ENCODE results near the gene ANK3.

The ANK3 gene

DNA sequence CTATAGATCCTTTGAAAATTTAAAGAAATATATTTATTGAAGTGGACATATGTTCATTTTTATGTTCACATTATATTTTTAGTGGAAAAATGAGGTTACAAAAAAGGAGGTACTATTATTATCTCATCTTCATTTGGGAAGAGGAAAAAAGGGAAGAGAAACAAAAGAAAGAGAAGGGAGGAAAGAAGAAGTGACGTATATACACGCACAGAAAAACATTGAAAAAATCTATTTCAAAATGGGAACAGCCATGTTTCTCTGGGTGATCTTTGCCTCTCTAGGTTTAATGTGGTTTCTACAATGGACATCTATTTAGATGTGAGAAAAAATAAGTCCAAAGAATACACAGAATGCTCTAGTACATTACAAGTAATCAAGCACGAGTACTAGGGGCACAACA lies 14.8 kb downstream of the ANK3 start:
- Histone ChIP-seq H3K4me1 (ENCODE audit: insufficient read depth, low read length) (no peaks in the 10 kb centered on the region), H3K4me3 (ENCODE audit: low read length) (no peak overlapping the region), H3K27ac (ENCODE audit: low read length) (no peak overlapping the region), H3K36me3 (ENCODE audit: insufficient read depth, low read depth, low read length) (no peaks in the 10 kb centered on the region), H3K27me3 (ENCODE audit: insufficient read depth, low read length) (no peaks in the 10 kb centered on the region), H3K9ac (ENCODE audit: low read depth, low read length) (no peak overlapping the region), H3K9me3 (ENCODE audit: insufficient read depth, low read depth, low read length) (no peaks in the 10 kb centered on the region)

DNA sequence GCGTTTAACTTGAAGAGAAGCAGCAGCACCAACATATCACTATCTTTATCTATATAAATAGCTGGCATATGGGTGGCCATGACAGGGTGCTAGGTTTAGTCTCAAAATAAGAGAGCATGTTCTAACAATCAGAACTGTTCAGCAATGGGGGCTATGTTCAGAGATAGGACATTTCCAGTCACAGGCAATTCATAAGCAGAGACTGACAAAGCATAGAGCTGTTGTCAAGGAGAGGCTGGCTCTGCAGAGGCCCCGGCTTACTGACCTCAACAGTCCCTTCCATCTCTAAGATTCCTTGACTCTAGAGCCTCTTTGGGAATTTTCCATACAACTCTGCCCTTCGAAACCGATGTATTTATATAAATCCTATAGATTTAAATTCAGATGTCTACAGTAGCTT lies 17.2 kb downstream of the ANK3 start:
- H3K4me1 ChIP-seq (ENCODE audit: insufficient read depth, low read length), result peaks cover 5% of the 10 kb centered on the region; the same call in 1 of the 2 replicates
- H3K27me3 ChIP-seq (ENCODE audit: insufficient read depth, low read length), result no peaks in the 10 kb centered on the region
- H3K9ac ChIP-seq (ENCODE audit: low read depth, low read length), result no peak overlapping the region
- no peak overlapping the region for H3K27ac ChIP-seq (ENCODE audit: low read length)
- no peaks in the 10 kb centered on the region for H3K36me3 ChIP-seq (ENCODE audit: insufficient read depth, low read depth, low read length)
- H3K4me3 ChIP-seq (ENCODE audit: low read length), result no peak overlapping the region
- no peaks in the 10 kb centered on the region for H3K9me3 ChIP-seq (ENCODE audit: insufficient read depth, low read depth, low read length)

DNA sequence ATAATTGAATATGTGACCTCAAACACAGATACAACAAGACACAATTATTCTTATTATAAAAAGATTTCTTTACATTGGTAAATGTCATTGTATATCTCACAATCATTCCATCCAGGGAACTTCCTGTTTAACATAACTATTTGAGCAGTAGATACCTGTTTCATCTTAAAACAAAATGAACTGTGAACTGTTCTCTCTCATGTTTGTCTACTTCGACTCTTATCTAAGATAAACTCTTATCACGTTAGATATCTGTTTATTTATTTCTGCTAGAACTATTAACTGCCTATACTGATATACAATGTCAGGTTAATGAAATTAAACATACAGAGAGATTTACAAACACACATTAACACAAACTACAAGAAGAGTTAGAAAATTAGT lies 20.1 kb downstream of the ANK3 start:
- Histone ChIP-seq H3K4me1 (ENCODE audit: insufficient read depth, low read length) (peaks cover 7% of the 10 kb centered on the region; the same call in 1 of the 2 replicates), H3K36me3 (ENCODE audit: insufficient read depth, low read depth, low read length) (no peaks in the 10 kb centered on the region), H3K4me3 (ENCODE audit: low read length) (no peak overlapping the region), H3K27ac (ENCODE audit: low read length) (no peak overlapping the region), H3K27me3 (ENCODE audit: insufficient read depth, low read length) (no peaks in the 10 kb centered on the region), H3K9me3 (ENCODE audit: insufficient read depth, low read depth, low read length) (no peaks in the 10 kb centered on the region), H3K9ac (ENCODE audit: low read depth, low read length) (no peak overlapping the region)

DNA sequence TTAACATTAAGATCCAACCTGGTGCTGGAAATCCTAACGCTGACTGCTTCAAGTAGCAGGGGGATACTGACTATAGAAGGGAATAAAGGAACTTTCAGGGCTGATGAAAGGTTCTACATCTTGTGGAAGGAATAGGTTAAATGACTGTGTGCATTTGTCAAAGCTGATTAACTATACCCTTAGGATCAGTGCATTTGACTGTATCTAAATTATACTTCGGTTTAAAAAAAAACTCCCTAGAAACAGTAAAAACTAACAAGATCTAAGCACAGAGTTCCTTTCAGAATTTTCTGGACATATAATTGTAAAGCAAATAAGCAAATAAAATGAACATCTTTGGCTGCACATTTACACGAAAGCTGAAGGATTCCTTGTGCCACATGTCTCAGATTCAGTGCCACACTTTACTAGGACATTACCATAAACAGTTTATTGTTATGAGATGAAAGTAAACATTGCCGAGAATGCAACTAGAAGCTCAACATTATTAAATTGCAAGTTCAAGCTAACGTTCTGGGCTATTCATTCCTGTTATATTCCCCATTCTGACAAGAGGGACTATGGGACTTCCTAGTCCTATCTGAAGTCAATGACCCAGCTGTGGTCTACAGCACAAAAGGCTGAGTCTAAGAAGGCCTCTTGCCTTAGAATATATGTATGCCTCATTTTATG lies 20.7 kb downstream of the ANK3 start:
- Histone ChIP-seq H3K27ac (ENCODE audit: low read length) (no peak overlapping the region), H3K9me3 (ENCODE audit: insufficient read depth, low read depth, low read length) (no peaks in the 10 kb centered on the region), H3K9ac (ENCODE audit: low read depth, low read length) (no peak overlapping the region), H3K4me1 (ENCODE audit: insufficient read depth, low read length) (peaks cover 7% of the 10 kb centered on the region; the same call in 1 of the 2 replicates), H3K36me3 (ENCODE audit: insufficient read depth, low read depth, low read length) (no peaks in the 10 kb centered on the region), H3K27me3 (ENCODE audit: insufficient read depth, low read length) (no peaks in the 10 kb centered on the region), H3K4me3 (ENCODE audit: low read length) (no peak overlapping the region)

DNA sequence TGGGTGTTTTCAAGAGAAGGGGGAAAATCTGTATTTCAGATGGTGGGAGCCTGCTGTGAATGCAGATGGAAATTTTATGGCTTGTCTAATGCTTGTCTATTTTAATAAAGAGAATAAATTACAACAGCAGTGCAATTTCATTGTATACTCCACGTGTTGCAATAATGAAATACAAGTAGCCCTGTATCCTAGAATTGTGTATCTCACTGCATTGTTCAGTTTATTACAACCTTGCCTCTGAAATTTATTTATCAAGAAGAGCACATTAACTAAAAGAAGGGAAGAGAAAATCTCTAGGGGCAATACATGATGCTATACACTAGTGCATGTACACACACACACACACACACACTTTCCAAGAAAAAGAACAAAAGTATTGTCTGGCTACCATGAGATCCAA lies 21.8 kb downstream of the ANK3 start:
- no peaks in the 10 kb centered on the region for H3K9me3 ChIP-seq (ENCODE audit: insufficient read depth, low read depth, low read length)
- H3K27ac ChIP-seq (ENCODE audit: low read length), result no peak overlapping the region
- no peaks in the 10 kb centered on the region for H3K36me3 ChIP-seq (ENCODE audit: insufficient read depth, low read depth, low read length)
- no peaks in the 10 kb centered on the region for H3K27me3 ChIP-seq (ENCODE audit: insufficient read depth, low read length)
- no peak overlapping the region for H3K4me3 ChIP-seq (ENCODE audit: low read length)
- H3K9ac ChIP-seq (ENCODE audit: low read depth, low read length), result no peak overlapping the region
- peaks cover 7% of the 10 kb centered on the region; the same call in 1 of the 2 replicates for H3K4me1 ChIP-seq (ENCODE audit: insufficient read depth, low read length)

DNA sequence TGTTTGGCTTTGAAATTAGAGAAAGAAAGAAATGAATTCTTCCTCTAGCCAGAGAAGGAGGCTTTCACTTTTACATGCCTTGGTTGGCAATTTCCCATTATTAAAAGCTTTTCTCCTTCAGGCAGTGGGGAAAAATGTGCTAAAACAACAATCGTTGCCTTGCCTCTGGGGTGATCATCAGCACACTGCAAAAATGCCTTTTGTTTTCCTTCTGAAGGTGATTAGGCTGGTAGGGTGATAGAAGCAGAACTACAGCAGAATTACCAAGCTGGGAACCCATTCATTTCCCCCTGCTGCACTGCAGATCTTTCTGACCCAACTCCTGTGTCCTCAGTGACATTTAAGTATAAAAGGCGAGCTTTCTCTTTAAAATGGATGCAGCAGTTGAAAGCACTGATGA lies 22.2 kb downstream of the ANK3 start:
- Histone ChIP-seq H3K36me3 (ENCODE audit: insufficient read depth, low read depth, low read length) (no peaks in the 10 kb centered on the region), H3K9me3 (ENCODE audit: insufficient read depth, low read depth, low read length) (no peaks in the 10 kb centered on the region), H3K4me1 (ENCODE audit: insufficient read depth, low read length) (peaks cover 7% of the 10 kb centered on the region; the same call in 1 of the 2 replicates), H3K27me3 (ENCODE audit: insufficient read depth, low read length) (no peaks in the 10 kb centered on the region), H3K9ac (ENCODE audit: low read depth, low read length) (no peak overlapping the region), H3K4me3 (ENCODE audit: low read length) (no peak overlapping the region), H3K27ac (ENCODE audit: low read length) (no peak overlapping the region)

DNA sequence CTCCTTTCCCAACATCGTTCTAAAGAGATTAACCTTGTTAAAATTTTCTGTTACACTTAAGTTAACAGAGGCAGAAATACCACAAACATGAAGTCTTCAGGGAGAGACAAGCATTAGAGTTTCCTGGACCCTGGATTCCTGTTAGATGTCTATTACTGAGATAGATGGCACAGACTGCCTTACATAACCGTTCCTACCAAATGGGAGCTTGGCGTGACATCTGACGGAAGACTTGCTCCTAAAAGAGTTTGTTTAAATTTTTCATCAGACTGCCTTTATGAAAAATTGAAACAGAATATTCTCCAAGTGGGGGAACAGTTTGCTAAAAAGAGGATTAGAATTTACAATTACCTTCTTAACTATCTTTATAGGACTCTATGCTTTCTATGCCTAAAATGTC lies 22.7 kb downstream of the ANK3 start:
- Histone ChIP-seq H3K27me3 (ENCODE audit: insufficient read depth, low read length) (no peaks in the 10 kb centered on the region), H3K4me3 (ENCODE audit: low read length) (no peak overlapping the region), H3K4me1 (ENCODE audit: insufficient read depth, low read length) (peaks cover 7% of the 10 kb centered on the region; the same call in 1 of the 2 replicates)

DNA sequence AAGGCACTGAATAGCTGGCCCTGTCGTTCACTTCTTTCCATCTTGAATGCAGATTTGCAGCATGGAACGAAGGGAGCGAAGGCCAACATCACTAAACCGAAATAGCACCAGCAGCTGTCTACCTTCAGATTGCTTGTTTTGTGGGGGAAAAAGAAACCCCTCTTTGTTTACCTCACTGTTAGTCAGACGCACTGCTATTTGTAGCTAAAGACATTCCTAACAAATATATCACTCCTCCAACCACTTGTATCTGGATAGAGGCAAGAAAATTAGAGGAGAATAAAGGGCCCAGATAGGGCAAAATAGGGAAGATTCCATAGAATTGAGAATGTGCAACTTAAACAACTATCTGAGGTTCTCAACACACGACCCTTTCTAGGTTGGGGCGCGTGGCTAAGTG lies 26.5 kb downstream of the ANK3 start:
- H3K27ac ChIP-seq (ENCODE audit: low read length), result no peak overlapping the region

More for the DNA sequence above, 22.7 kb downstream of the ANK3 start:
- Histone ChIP-seq H3K9me3 (ENCODE audit: insufficient read depth, low read depth, low read length) (no peaks in the 10 kb centered on the region), H3K36me3 (ENCODE audit: insufficient read depth, low read depth, low read length) (no peaks in the 10 kb centered on the region), H3K9ac (ENCODE audit: low read depth, low read length) (no peak overlapping the region), H3K27ac (ENCODE audit: low read length) (no peak overlapping the region)

DNA sequence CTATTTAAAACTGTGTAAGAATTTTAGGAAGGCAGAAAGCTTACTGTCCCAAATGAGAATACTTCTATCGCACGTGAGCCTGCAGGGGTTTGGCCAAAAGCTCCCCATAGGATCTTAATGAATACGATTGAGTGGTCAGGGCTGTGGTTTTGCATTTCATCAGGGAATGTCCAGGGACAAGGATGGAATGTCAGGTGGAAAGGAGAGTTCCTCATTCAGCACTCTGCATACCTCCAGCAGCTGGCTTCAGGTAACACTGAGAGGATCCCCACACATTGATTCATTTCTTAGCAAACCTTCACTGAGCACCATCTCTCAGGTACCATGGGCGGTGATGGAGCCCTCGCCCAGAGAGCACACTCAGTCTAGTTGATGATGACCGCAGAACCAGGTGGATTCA lies 27.2 kb downstream of the ANK3 start:
- Histone ChIP-seq H3K9ac (ENCODE audit: low read depth, low read length) (no peak overlapping the region), H3K4me1 (ENCODE audit: insufficient read depth, low read length) (peaks cover 2% of the 10 kb centered on the region; the same call in 1 of the 2 replicates), H3K9me3 (ENCODE audit: insufficient read depth, low read depth, low read length) (no peaks in the 10 kb centered on the region), H3K27me3 (ENCODE audit: insufficient read depth, low read length) (no peaks in the 10 kb centered on the region), H3K36me3 (ENCODE audit: insufficient read depth, low read depth, low read length) (no peaks in the 10 kb centered on the region), H3K27ac (ENCODE audit: low read length) (no peak overlapping the region), H3K4me3 (ENCODE audit: low read length) (no peak overlapping the region)

More for the DNA sequence above, 26.5 kb downstream of the ANK3 start:
- no peaks in the 10 kb centered on the region for H3K27me3 ChIP-seq (ENCODE audit: insufficient read depth, low read length)
- no peaks in the 10 kb centered on the region for H3K9me3 ChIP-seq (ENCODE audit: insufficient read depth, low read depth, low read length)
- no peaks in the 10 kb centered on the region for H3K36me3 ChIP-seq (ENCODE audit: insufficient read depth, low read depth, low read length)
- peaks cover 7% of the 10 kb centered on the region; the same call in 1 of the 2 replicates for H3K4me1 ChIP-seq (ENCODE audit: insufficient read depth, low read length)
- H3K9ac ChIP-seq (ENCODE audit: low read depth, low read length), result no peak overlapping the region
- no peak overlapping the region for H3K4me3 ChIP-seq (ENCODE audit: low read length)

DNA sequence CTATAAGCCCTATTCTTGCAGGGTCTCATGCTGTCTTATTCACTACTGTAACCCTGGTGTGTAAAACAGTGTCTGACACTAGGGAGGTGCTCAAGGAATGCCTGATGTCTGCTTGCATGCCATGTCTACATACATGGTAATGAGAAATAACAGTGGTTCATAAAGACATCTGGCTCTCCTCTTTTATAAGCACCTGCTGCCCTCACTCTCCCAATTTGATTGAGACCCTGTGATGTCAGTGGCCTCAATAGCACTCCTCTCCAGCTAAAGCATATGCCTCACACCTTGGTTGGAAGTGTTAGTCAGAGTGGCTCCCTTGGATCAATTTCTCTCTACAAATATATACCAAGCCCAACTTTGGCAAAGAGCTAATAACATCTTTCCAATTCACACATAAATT lies 30.6 kb downstream of the ANK3 start:
- H3K4me1 ChIP-seq (ENCODE audit: insufficient read depth, low read length), result peaks cover 4% of the 10 kb centered on the region; the same call in 1 of the 2 replicates
- no peak overlapping the region for H3K27ac ChIP-seq (ENCODE audit: low read length)
- no peak overlapping the region for H3K4me3 ChIP-seq (ENCODE audit: low read length)
- no peak overlapping the region for H3K9ac ChIP-seq (ENCODE audit: low read depth, low read length)
- H3K36me3 ChIP-seq (ENCODE audit: insufficient read depth, low read depth, low read length), result no peaks in the 10 kb centered on the region
- no peaks in the 10 kb centered on the region for H3K27me3 ChIP-seq (ENCODE audit: insufficient read depth, low read length)
- no peaks in the 10 kb centered on the region for H3K9me3 ChIP-seq (ENCODE audit: insufficient read depth, low read depth, low read length)

DNA sequence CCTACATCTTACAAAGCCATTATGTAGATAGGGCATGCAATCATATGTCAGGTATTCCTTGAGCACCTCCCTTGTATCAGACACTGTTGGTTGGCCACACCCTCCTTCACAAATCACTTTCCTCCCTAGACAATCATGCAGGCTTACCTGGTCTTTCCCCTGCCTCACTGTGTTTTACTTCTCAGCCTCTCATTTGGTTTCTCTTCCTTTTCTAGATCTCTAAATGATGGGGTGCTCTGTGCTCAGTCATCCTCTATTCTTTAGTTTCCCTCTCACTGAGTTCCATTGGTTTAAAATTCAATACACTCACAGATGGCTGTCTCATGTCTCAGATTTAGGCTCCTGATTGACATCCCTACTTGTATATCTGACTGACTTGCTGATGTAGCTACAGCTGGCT lies 31.4 kb downstream of the ANK3 start:
- Histone ChIP-seq H3K4me3 (ENCODE audit: low read length) (no peak overlapping the region), H3K36me3 (ENCODE audit: insufficient read depth, low read depth, low read length) (no peaks in the 10 kb centered on the region), H3K9me3 (ENCODE audit: insufficient read depth, low read depth, low read length) (no peaks in the 10 kb centered on the region), H3K9ac (ENCODE audit: low read depth, low read length) (no peak overlapping the region), H3K27ac (ENCODE audit: low read length) (no peak overlapping the region), H3K27me3 (ENCODE audit: insufficient read depth, low read length) (no peaks in the 10 kb centered on the region), H3K4me1 (ENCODE audit: insufficient read depth, low read length) (peaks cover 10% of the 10 kb centered on the region; the same call in 1 of the 2 replicates)

DNA sequence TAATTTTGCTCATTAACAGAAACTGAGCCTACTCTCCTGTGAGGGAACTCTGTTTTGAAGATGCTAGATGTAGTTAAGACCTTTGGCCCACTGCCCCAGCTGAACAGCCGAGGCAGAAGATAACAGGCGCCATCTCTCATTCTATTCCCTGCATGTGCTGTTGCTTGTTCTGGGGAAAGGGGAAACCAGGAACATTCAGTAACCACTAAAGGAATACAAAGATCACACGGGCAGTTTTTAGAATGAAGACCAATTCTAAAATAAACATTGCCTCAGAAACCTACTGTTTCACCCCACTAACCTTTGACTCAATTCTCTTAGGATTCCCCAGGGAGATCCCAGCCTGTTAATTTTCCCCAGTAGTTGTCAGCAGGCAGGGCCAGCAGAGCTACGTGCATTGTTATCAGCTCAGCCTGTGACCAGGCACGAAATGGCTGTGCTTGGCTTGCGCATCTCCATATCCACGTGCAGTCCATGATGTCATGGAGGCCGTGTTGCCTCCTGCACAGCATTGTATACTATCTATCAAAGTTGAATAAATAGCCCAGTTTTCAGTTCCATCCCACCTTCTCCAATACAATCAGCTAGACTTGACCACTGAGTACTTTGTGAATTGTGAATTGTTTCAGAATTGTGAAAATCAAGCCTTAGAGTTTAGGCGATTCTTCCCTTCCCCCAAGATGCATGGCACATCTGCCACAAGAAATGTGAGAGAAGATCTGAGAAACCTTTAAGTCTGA lies 36.0 kb downstream of the ANK3 start:
- peaks cover 17% of the 10 kb centered on the region for H3K4me1 ChIP-seq (ENCODE audit: insufficient read depth, low read length)
- H3K9ac ChIP-seq (ENCODE audit: low read depth, low read length), result no peak overlapping the region
- H3K27me3 ChIP-seq (ENCODE audit: insufficient read depth, low read length), result no peaks in the 10 kb centered on the region
- no peak overlapping the region for H3K27ac ChIP-seq (ENCODE audit: low read length)
- no peaks in the 10 kb centered on the region for H3K9me3 ChIP-seq (ENCODE audit: insufficient read depth, low read depth, low read length)
- no peaks in the 10 kb centered on the region for H3K36me3 ChIP-seq (ENCODE audit: insufficient read depth, low read depth, low read length)
- H3K4me3 ChIP-seq (ENCODE audit: low read length), result no peak overlapping the region
